HEK293T (cell line): ENCODE measurements around the gene BMP10.

Source experiments
- ARNT ChIP-seq: fragments of 450-650 bp; IDR thresholded peaks from 2 replicates; pipeline ENCODE4 v1.6.1; 2017; ENCODE audit warnings: mild to moderate bottlenecking
- CTBP1 ChIP-seq: fragments of 450-650 bp; IDR thresholded peaks from 2 replicates; pipeline ENCODE4 v1.6.1; 2016; ENCODE audit warnings: borderline replicate concordance
- FOXA1 ChIP-seq: fragments of 450-650 bp; IDR thresholded peaks from 2 replicates; pipeline ENCODE4 v1.6.1; 2016; ENCODE audit warnings: mild to moderate bottlenecking
- HDGF ChIP-seq: fragments of 450-650 bp; IDR thresholded peaks from 2 replicates; pipeline ENCODE4 v1.6.1; 2017; ENCODE audit warnings: antibody characterized with exemption, borderline replicate concordance
- L3MBTL2 ChIP-seq: fragments of 450-650 bp; conservative IDR thresholded peaks from 2 replicates; pipeline ENCODE4 v1.6.1; 2016; ENCODE audit warnings: mild to moderate bottlenecking
- LEF1 ChIP-seq: fragments of 450-650 bp; IDR thresholded peaks from 2 replicates; pipeline ENCODE4 v1.6.1; 2017; ENCODE audit warnings: mild to moderate bottlenecking, borderline replicate concordance
- SP1 ChIP-seq: fragments of 450-650 bp; IDR thresholded peaks from 2 replicates; pipeline ENCODE4 v1.6.1; 2017
- TARDBP ChIP-seq: fragments of 450-650 bp; IDR thresholded peaks from 2 replicates; pipeline ENCODE4 v1.6.1; 2016
- ZNF384 ChIP-seq: fragments of 450-650 bp; IDR thresholded peaks from 2 replicates; pipeline ENCODE4 v1.6.1; 2016
- TF ChIP-seq, protein P1 (sequence below): fragments of 450-650 bp; IDR thresholded peaks from 2 replicates; pipeline ENCODE4 v1.6.1; 2016

DNA sequence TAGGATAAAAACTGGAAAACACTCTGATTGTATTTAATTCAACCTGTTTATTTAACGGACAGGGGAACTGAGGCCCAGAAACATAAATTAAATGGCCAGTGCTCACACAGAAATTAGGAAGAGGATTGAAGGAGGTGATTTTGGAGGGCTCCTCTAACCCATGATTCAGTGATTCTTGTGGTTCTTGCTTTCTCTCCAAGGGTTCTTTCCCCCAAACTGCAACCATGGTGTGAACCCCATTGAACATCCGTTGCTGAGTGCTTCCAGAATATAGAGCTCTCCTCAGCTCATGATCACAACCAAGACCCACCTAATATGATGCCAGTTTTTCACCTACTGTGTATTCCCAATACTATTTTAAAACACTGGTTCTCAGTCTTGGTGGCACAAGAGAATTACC, 41.4 kb downstream of the BMP10 start:
- no peak for TF ChIP-seq FOXA1
- TF ChIP-seq, protein P1, sequence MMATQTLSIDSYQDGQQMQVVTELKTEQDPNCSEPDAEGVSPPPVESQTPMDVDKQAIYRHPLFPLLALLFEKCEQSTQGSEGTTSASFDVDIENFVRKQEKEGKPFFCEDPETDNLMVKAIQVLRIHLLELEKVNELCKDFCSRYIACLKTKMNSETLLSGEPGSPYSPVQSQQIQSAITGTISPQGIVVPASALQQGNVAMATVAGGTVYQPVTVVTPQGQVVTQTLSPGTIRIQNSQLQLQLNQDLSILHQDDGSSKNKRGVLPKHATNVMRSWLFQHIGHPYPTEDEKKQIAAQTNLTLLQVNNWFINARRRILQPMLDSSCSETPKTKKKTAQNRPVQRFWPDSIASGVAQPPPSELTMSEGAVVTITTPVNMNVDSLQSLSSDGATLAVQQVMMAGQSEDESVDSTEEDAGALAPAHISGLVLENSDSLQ, result no peak
- TF ChIP-seq L3MBTL2, result no peak
- no peak for TF ChIP-seq SP1
- no peak for TF ChIP-seq ZNF384
- no peak for TF ChIP-seq LEF1
- no peak for TF ChIP-seq CTBP1
- no peak for TF ChIP-seq ARNT
- no peak for TF ChIP-seq TARDBP
- TF ChIP-seq HDGF, result no peak
